Ovary (tissue), 3 donors: ENCODE measurements around the gene PADI4.
"Not testable (repeated sequence)": the region's sequence is repeated elsewhere in the genome, so short reads cannot be mapped to it uniquely, and the experiment has no call there.

Experiments used
- CTCF ChIP-seq, 3 donors: fragments of 450-650 bp in 2 of 3; fragments of 200-600 bp in 1 of 3; IDR thresholded peaks; one replicate each; pipeline versions ENCODE4 v1.5.1 to v1.8.0; 2016 to 2022; ENCODE audit warnings: antibody characterized with exemption in 3 of 3, mild to moderate bottlenecking in 1 of 3
- EP300 ChIP-seq: sonication (generic); formaldehyde crosslinking; IDR thresholded peaks from one replicate; pipeline ENCODE4 v1.6.1; 2017; ENCODE audit warnings: antibody characterized with exemption
- POLR2A ChIP-seq: fragments of 450-650 bp; IDR thresholded peaks from one replicate; pipeline ENCODE4 v1.6.1; 2017; ENCODE audit warnings: antibody characterized with exemption, mild to moderate bottlenecking, moderate library complexity
- donor health status: DM: no; HTN: no; CAD: no.

- TF ChIP-seq CTCF (IDR thresholded peaks at IDR 0.05); EP300; POLR2A: not testable (repeated sequence)
Measured at GRCh38 chr1:17407786-17408514, 100.0 kb downstream of the PADI4 start.
